ENCODE measurements around the gene SORCS2. TPM values are rescaled to one million over a fixed set of nuclear protein-coding genes. Genes with fewer than 3 reads are reported as not detected.

The SORCS2 gene
- total RNA-seq, 2 experiments from 2014 or later: 0.03 TPM; not detected in 1

- Histone ChIP-seq H3K36me3 (ENCODE audit: insufficient read depth, low read length) (no peaks in the 10 kb centered on the region), H3K79me2 (ENCODE audit: insufficient read depth, low read depth, low read length) (no peaks in the 10 kb centered on the region), H3K27ac (ENCODE audit: low read depth, low read length, poor library complexity, severe bottlenecking) (no peak overlapping the region), H3K4me2 (ENCODE audit: low read length) (no peak overlapping the region), H3K9me2 (ENCODE audit: insufficient read depth, low read length) (no peaks in the 10 kb centered on the region), H3K4me1 (ENCODE audit: insufficient read depth, low read length, poor library complexity, severe bottlenecking) (no peaks in the 10 kb centered on the region), H3K9me3 (ENCODE audit: low read length) (no peaks in the 10 kb centered on the region), H2AFZ (ENCODE audit: low read length) (no peak overlapping the region), H4K20me1 (ENCODE audit: insufficient read depth, low read length) (no peaks in the 10 kb centered on the region), H3K4me3 (ENCODE audit: low read depth, low read length, poor library complexity, severe bottlenecking) (no peak overlapping the region)
- DNase-seq (ENCODE audit: low spot score): no peak
- intact Hi-C loops (cut with micrococcal nuclease; ENCODE audit: unreplicated experiment): no loop called here
- TF ChIP-seq CTCF (conservative IDR thresholded peaks at IDR 0.05; ENCODE audit: low read length) (no peak), EZH2phosphoT487 (IDR thresholded peaks at IDR 0.05; ENCODE audit: borderline replicate concordance, low read depth, low read length) (no peak)
- CTCF ChIA-PET (ENCODE audit: unreplicated experiment): no interaction called here
- BruUV-seq (replicated peaks): no TSS peak
- POLR2A ChIA-PET: no interaction called here
Observed at GRCh38 chr4:7236847-7237246, 44.5 kb downstream of the SORCS2 start.

GRCh38 chr4:7237873-7238272 lies 45.5 kb downstream of the SORCS2 start:
- intact Hi-C loops (cut with micrococcal nuclease; ENCODE audit: unreplicated experiment): no loop called here
- H3K4me2 ChIP-seq (ENCODE audit: low read length): no peak overlapping the region
- BruUV-seq (replicated peaks): no TSS peak
- H2AFZ ChIP-seq (ENCODE audit: low read length): no peak overlapping the region
- H3K9me3 ChIP-seq (ENCODE audit: low read length): no peaks in the 10 kb centered on the region
- H3K79me2 ChIP-seq (ENCODE audit: insufficient read depth, low read depth, low read length): no peaks in the 10 kb centered on the region
- H4K20me1 ChIP-seq (ENCODE audit: insufficient read depth, low read length): no peaks in the 10 kb centered on the region
- H3K36me3 ChIP-seq (ENCODE audit: insufficient read depth, low read length): no peaks in the 10 kb centered on the region
- no peak overlapping the region for H3K27ac ChIP-seq (ENCODE audit: low read depth, low read length, poor library complexity, severe bottlenecking)
- TF ChIP-seq CTCF (conservative IDR thresholded peaks at IDR 0.05; ENCODE audit: low read length): no peak
- TF ChIP-seq EZH2phosphoT487 (IDR thresholded peaks at IDR 0.05; ENCODE audit: borderline replicate concordance, low read depth, low read length): no peak
- H3K4me3 ChIP-seq (ENCODE audit: low read depth, low read length, poor library complexity, severe bottlenecking): no peak overlapping the region
- no peaks in the 10 kb centered on the region for H3K4me1 ChIP-seq (ENCODE audit: insufficient read depth, low read length, poor library complexity, severe bottlenecking)
- DNase-seq (ENCODE audit: low spot score): no peak
- ChIA-PET POLR2A (no interaction called here), CTCF (ENCODE audit: unreplicated experiment) (no interaction called here)
- no peaks in the 10 kb centered on the region for H3K9me2 ChIP-seq (ENCODE audit: insufficient read depth, low read length)

GRCh38 chr4:7238300-7238960 lies 46.1 kb downstream of the SORCS2 start:
- TF ChIP-seq CTCF (conservative IDR thresholded peaks at IDR 0.05; ENCODE audit: low read length) (peak; percentile 55), EZH2phosphoT487 (IDR thresholded peaks at IDR 0.05; ENCODE audit: borderline replicate concordance, low read depth, low read length) (no peak)
- CTCF ChIA-PET (ENCODE audit: unreplicated experiment): no interaction called here
- no peaks in the 10 kb centered on the region for H3K9me3 ChIP-seq (ENCODE audit: low read length)

More at GRCh38 chr4:7238300-7238960, 46.1 kb downstream of the SORCS2 start:
- Histone ChIP-seq H3K4me2 (ENCODE audit: low read length) (no peak overlapping the region), H3K4me3 (ENCODE audit: low read depth, low read length, poor library complexity, severe bottlenecking) (no peak overlapping the region), H3K36me3 (ENCODE audit: insufficient read depth, low read length) (no peaks in the 10 kb centered on the region), H3K4me1 (ENCODE audit: insufficient read depth, low read length, poor library complexity, severe bottlenecking) (no peaks in the 10 kb centered on the region), H3K79me2 (ENCODE audit: insufficient read depth, low read depth, low read length) (no peaks in the 10 kb centered on the region), H3K9me2 (ENCODE audit: insufficient read depth, low read length) (no peaks in the 10 kb centered on the region), H3K27ac (ENCODE audit: low read depth, low read length, poor library complexity, severe bottlenecking) (no peak overlapping the region), H2AFZ (ENCODE audit: low read length) (no peak overlapping the region), H4K20me1 (ENCODE audit: insufficient read depth, low read length) (no peaks in the 10 kb centered on the region)
- peak; percentile 14 for DNase-seq (ENCODE audit: low spot score)
- no TSS peak for BruUV-seq (replicated peaks)
- intact Hi-C loops (cut with micrococcal nuclease; ENCODE audit: unreplicated experiment): no loop called here
- POLR2A ChIA-PET: interaction anchor here (0.6 kb wide), 1 partner anchor 424 kb away, joined by 3 read pairs; no protein-coding TSS in a partner anchor

Measured in OCI-LY7 (cell line).